Left colon (tissue), 2 donors: ENCODE results near the gene RBCK1. TPM values are rescaled to one million over a fixed set of nuclear protein-coding genes. Genes with fewer than 3 reads are reported as not detected.
A peak's percentile ranks its signal among the peaks of the same experiment; 100 is the strongest.

Experiments
- ATAC-seq: fragments of 200-7000 bp; cut with Tn5 transposase; one replicate; pipeline ENCODE4 v1.9.1; 2020; ENCODE audit warnings: mild to moderate bottlenecking, moderate library complexity
- DNase-seq, 2 donors: peaks; one replicate each; pipeline ENCODE4 v3.0.0-alpha.2; 2020
- intact Hi-C, 2 donors: fragments of 100-400 bp; cut with DNase I in 1 of 2; cut with micrococcal nuclease in 1 of 2; formaldehyde crosslinking; loops; one replicate each; pipeline versions ENCODE4 v1.11.2 to v1.14.0; 2022; cut with DNase I, micrococcal nuclease
- total RNA-seq, 2 donors: library from RNA; stranded (reverse); fragmentation: NEBNext Ultra II Directional; extraction: Animal tissue kit (Norgen Biotek cat#: 25700); gene quantifications; one replicate each; pipeline ENCODE4 v1.2.1, GENCODE V29; 2021
- donor health status: DM: no; HTN: no; CAD: no.
- donor health status: DM: yes; HTN: yes; CAD: no.

RBCK1 gene
- total RNA-seq, 2 donors from 2014 or later: 103 to 134 TPM

- ATAC-seq: no peak
- no peak for DNase-seq
- intact Hi-C loops: no loop called here
These were observed 70.2 kb downstream of the RBCK1 start for GRCh38 chr20:478010-478948.

- ATAC-seq (peak; percentile 50), DNase-seq (no peak)
- intact Hi-C loops: no loop called here
These were observed 70.9 kb downstream of the RBCK1 start for GRCh38 chr20:478949-479429.

- intact Hi-C loops: no loop called here
- ATAC-seq: peak; percentile 27
- DNase-seq: no peak
These were observed 71.4 kb downstream of the RBCK1 start for GRCh38 chr20:479487-479886.

- no peak for ATAC-seq
- intact Hi-C loops: loop anchor here in 1 of 2 donors (10.0 kb wide), 1 partner anchor 125 kb away; no protein-coding TSS in a partner anchor
- no peak for DNase-seq
These were observed 71.9 kb downstream of the RBCK1 start for GRCh38 chr20:480044-480443.

GRCh38 chr20:481167-481566, 73.1 kb downstream of the RBCK1 start:
- no peak for ATAC-seq
- intact Hi-C loops: loop anchor here in 1 of 2 donors (10.0 kb wide), 1 partner anchor 126 kb away; no protein-coding TSS in a partner anchor
- no peak for DNase-seq

Other genes starting within 250 kb of the RBCK1 start
- gene DEFB128, start 218.6 kb upstream of the RBCK1 start, total RNA-seq: not detected
- gene DEFB129, start 181.0 kb upstream of the RBCK1 start, total RNA-seq: not detected
- not detected for gene DEFB132, start 150.6 kb upstream of the RBCK1 start, total RNA-seq
- gene C20orf96, start 117.5 kb upstream of the RBCK1 start, total RNA-seq: 10 to 100 TPM; 10.1 to 13.1 TPM
- gene ZCCHC3, start 110.7 kb upstream of the RBCK1 start, total RNA-seq: 10 to 100 TPM; 10.2 to 13.0 TPM
- 1 to 10 TPM; 3.8 to 5.6 TPM for gene SOX12, start 82.7 kb upstream of the RBCK1 start, total RNA-seq
- gene NRSN2, start 61.2 kb upstream of the RBCK1 start, total RNA-seq: 1 to 10 TPM; 9.4 to 10.0 TPM
- gene TRIB3, start 27.5 kb upstream of the RBCK1 start, total RNA-seq: 10 to 100 TPM in 1 of 2 donors, 1 to 10 TPM in 1; 6.4 to 16.7 TPM
- gene TBC1D20, start 54.2 kb downstream of the RBCK1 start, total RNA-seq: 10 to 100 TPM; 29.0 to 32.3 TPM
- gene CSNK2A1, start 135.5 kb downstream of the RBCK1 start, total RNA-seq: 100 to 1,000 TPM; 106 to 117 TPM
- under 1 TPM in 1 of 2 donors, not detected in 1; 0.22 TPM for gene TCF15, start 202.0 kb downstream of the RBCK1 start, total RNA-seq
- gene SRXN1, start 244.9 kb downstream of the RBCK1 start, total RNA-seq: 10 to 100 TPM; 21.1 to 21.9 TPM